AG08395 (cell line): ENCODE results near the gene RBBP5.

Source experiments
- DNase-seq: peaks from one replicate; pipeline ENCODE4 v3.0.0; 2012; ENCODE audit warnings: mixed read lengths, low spot score

The RBBP5 gene

DNA sequence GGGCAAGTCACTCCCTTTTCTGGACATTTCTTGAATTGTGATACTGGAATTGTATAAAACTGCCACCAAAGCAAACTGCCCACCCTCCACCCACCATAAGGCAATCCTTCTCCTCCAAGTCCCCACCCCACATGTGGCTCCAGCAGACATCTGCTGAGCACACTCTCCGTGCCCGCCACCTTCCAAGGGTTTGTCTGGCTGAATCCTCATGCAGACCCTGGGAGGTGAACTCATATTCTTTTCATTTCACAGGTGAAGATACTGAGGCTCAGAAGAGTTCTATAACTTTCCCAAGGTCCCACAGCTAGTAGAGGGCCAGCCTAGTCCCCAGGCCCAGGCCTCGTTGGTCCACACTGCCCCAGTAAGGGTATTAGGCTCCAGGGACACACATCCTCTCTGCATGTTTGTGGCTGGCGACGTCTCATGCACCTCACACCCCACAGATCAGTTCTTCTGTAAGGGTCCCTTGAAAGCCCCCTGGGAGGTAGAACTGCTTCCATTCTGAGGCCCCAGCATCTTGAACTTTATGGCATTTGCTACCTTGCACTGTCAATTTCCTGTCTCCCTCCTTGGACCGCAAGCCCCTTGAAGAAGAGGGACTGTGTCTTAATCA is 64.7 kb downstream of the RBBP5 start:
- DNase-seq: no peak

DNA sequence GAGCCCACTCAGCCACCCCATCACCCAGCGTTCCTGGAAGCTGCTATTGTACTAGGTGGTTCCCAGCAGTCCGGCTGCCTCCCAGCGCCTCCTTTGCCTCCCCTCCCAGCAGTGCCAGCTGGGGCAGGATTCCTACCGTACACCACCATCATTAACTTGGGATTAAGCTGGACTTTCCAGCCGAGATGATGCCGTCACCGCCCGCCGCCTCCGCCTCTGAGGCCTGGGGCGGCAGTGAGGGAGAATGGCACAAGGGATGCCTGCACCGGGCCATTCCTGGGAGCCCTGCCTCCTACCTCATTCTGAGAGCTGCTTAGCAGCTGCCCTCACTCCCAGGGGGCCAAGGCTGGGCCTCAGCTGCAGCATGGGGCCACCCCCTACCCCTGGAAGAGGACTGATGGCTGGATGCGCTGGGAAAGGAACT is 65.6 kb downstream of the RBBP5 start:
- no peak for DNase-seq

- DNase-seq: no peak
Observed at GRCh38 chr1:205054013-205054412, 67.8 kb downstream of the RBBP5 start.

GRCh38 chr1:205053296-205053695 is 68.5 kb downstream of the RBBP5 start:
- no peak for DNase-seq

DNA sequence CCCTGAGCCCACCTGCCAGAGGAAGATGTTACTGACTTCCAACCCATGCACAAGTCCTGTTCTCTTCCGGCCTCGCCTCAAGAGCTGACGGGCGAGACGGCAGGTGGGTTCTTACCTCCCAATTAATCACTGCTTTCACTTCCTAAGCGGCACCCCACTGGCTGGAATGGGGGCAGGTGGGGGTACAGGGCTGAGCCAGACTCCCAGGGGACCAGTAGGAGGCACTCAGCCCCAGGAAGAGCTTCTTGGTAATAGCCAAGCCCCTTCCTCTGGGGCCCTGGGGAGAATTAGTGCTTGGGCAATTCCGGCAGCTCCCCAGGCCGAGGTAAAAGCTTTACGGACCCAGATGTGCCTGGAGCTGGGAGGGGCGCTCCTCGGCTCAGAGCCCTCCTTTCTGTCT is 69.1 kb downstream of the RBBP5 start:
- no peak for DNase-seq

GRCh38 chr1:205049479-205049878 is 72.3 kb downstream of the RBBP5 start:
- DNase-seq: no peak

DNA sequence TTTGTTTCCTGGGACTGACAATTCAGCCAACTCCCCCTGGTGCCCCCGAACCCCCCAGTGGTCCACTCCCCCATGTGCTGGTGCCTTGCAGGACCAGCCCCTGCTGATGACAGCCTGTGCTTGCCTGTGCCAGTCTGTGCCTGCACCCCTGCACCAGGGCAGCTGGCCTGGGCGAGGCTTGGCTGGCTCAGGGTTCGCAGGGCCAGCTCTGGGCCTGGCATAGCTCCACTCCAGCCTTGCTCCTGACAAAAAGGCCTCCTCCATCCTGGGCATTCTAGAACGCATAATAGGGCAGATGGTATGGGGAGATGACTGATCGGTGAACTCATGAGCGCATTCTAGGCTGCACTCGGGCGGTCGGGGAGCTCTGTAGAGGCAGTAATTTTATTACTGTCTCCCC is 73.4 kb downstream of the RBBP5 start:
- DNase-seq: no peak

DNA sequence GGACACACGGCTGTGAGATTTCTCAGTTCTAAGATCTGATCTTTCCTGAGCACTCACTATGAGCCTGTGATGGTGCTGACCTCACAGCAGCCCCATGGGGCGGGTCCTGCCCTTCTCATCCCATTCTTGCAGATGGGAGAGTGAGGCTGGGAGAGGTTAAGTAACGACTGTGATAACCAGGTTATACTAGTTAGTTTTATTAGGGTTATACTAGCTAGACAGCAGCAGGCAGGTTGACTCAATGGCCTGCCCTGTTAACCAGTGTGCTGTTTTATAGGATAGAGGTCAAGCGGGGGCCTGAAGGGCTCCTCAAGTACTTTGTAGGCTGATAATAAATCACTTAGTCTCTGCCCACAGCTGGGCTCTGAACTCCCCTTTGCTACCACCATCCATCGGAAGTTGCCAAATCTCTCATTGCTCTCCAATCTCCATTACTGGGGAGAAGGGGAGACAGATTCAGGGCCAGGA is 74.0 kb downstream of the RBBP5 start:
- no peak for DNase-seq

- DNase-seq: no peak
Observed at GRCh38 chr1:205046870-205047269, 74.9 kb downstream of the RBBP5 start.

- no peak for DNase-seq
Observed at GRCh38 chr1:205045146-205045545, 76.6 kb downstream of the RBBP5 start.

DNA sequence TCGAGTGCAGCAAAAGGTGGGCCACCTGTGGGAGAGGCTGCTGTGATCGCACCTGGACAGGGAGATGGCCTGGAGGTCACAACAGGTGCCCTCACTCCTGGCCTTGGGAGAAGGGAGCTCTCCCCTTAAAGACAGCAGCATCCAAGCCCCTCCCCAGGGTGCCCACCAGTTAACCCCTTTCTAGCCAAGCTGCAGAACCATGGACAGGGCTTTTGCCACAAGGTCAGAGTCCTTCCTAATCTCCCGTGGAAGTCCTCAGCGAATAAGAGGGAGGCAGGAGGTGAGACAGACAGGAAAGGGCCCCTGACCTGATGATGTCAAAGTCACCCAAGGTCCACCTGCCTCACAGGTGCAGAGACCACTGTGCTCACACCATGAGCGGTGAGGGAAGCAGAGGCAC is 77.0 kb downstream of the RBBP5 start:
- no peak for DNase-seq

GRCh38 chr1:205043866-205044265 is 77.9 kb downstream of the RBBP5 start:
- DNase-seq: no peak

DNA sequence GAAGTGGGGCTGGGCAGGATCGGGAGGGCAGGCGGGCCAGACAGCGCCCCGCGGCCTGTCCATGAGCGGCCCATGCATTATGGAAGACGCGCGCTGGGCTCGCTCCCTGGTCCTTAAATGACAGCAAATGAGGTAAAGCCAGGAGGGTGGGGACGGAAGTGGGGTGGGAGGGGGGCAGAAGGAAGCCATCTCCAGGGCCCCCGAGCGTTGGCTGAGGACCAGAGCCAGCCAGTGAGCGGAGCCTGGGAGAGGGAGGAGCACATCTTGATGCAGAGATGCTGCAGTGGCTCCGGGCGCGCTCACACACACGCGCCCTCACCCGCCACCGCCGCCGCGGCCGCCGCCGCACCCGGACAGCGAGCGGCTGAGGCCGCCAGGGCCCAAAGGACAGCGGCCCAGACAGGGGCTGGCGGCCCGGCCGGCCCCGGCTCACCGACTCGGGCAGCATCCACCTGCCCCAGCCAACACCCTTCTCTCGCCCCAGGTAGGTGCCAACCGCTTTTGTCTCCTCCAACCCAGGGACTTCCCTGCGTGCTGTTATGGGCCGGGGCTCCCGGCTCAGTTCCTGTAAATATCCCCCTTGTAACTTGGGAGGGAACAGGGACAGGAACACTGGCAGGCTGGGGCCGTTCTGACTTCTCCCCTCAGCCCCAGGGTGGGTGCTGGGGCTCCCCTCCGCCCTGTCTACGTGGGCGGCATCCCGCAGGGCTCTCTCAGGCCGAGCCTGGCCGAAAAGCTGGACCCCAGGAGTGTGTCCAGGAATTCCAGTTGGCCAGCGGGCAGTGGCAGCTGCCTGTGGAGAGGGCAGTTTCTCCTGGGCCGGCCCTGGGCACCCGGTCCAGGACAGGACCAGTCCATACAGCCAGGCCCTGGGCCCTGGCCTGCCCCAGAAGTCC is 78.6 kb downstream of the RBBP5 start, which contains the start of gene CNTN2:
CNTN2 (plus strand) TSS at position 302 of the 896 bp plus-strand sequence. CDS start 9,974 bp downstream, outside the sequence.
- DNase-seq: no peak

- no peak for DNase-seq
Observed at GRCh38 chr1:205041998-205042910, 79.5 kb downstream of the RBBP5 start.

- DNase-seq: no peak
Observed at GRCh38 chr1:205041001-205041715, 80.6 kb downstream of the RBBP5 start.

GRCh38 chr1:205038132-205038786 is 83.5 kb downstream of the RBBP5 start:
- DNase-seq: no peak

- DNase-seq: no peak
Observed at GRCh38 chr1:205037539-205037938, 84.2 kb downstream of the RBBP5 start.
